K562 (cell line): ENCODE results near the gene HSF5. TPM values are rescaled to one million over a fixed set of nuclear protein-coding genes. Genes with fewer than 3 reads are reported as not detected.

Experiments used
- CHD1 ChIP-seq: fragments of 200-600 bp; sonication (generic); IDR thresholded peaks from one replicate; pipeline ENCODE4 v1.6.1; 2012; ENCODE audit warnings: mild to moderate bottlenecking, moderate library complexity, low read length, inconsistent platforms
- ERF ChIP-seq: fragments of 450-650 bp; formaldehyde crosslinking; IDR thresholded peaks from 2 replicates; pipeline ENCODE4 v1.4.0; 2020; ENCODE audit warnings: mild to moderate bottlenecking, mixed read lengths
- GATAD2B ChIP-seq: fragments of 450-650 bp; IDR thresholded peaks from 2 replicates; pipeline ENCODE4 v1.6.1; 2017; ENCODE audit warnings: mild to moderate bottlenecking, borderline replicate concordance
- KDM5B ChIP-seq: fragments of 200-600 bp; sonication (generic); IDR thresholded peaks from 2 replicates; pipeline ENCODE4 v1.6.1; 2012; ENCODE audit warnings: low read depth, mild to moderate bottlenecking, moderate library complexity, low read length, control low read depth, inconsistent platforms; ENCODE audit not compliant: insufficient replicate concordance
- MTF1 ChIP-seq: fragments of 250-450 bp; sonication (Bioruptor Pico); IDR thresholded peaks from 2 replicates; pipeline ENCODE4 v1.9.0; 2021; ENCODE audit warnings: moderate library complexity, mild to moderate bottlenecking, inconsistent platforms, borderline replicate concordance
- NFATC3 ChIP-seq: fragments of 450-650 bp; IDR thresholded peaks from 2 replicates; pipeline ENCODE4 v1.6.1; 2017; ENCODE audit warnings: mild to moderate bottlenecking
- OTX1 ChIP-seq: fragments of 450-650 bp; formaldehyde crosslinking; IDR thresholded peaks from 2 replicates; pipeline ENCODE4 v1.4.0; 2022; ENCODE audit warnings: mild to moderate bottlenecking
- RFX5 ChIP-seq: IDR thresholded peaks from 2 replicates; pipeline ENCODE4 v1.6.1; 2011; ENCODE audit warnings: low read depth, mild to moderate bottlenecking, improper control_type of control experiment, low read length
- SPI1 ChIP-seq: IDR thresholded peaks from 2 replicates; pipeline ENCODE4 v1.6.1; 2011; ENCODE audit warnings: low read depth, low read length, control low read depth, borderline replicate concordance
- STAT5B ChIP-seq: fragments of 250-450 bp; sonication (Bioruptor Pico); IDR thresholded peaks from 2 replicates; pipeline ENCODE4 v1.8.0; 2021; ENCODE audit warnings: mild to moderate bottlenecking, inconsistent platforms
- ZBTB40 ChIP-seq, 2 experiments: fragments of 450-650 bp in 1 of 2; sonication (generic) in 1 of 2; formaldehyde crosslinking in 1 of 2; IDR thresholded peaks; 2 replicates each; pipeline versions ENCODE4 v1.7.1 to v1.9.0; 2016 to 2022; ENCODE audit warnings: inconsistent platforms in 1 of 2, mild to moderate bottlenecking in 1 of 2, missing genetic modification reagents in 1 of 2
- ZNF124 ChIP-seq: sonication (generic); formaldehyde crosslinking; IDR thresholded peaks from 2 replicates; pipeline ENCODE4 v1.8.1; 2022; ENCODE audit warnings: missing genetic modification reagents
- ZNF239 ChIP-seq: fragments of 250-450 bp; sonication (Bioruptor Pico); IDR thresholded peaks from 2 replicates; pipeline ENCODE4 v1.4.0; 2020; ENCODE audit warnings: mild to moderate bottlenecking
- ZNF511 ChIP-seq: sonication (generic); formaldehyde crosslinking; IDR thresholded peaks from 2 replicates; pipeline ENCODE4 v1.8.0; 2022; ENCODE audit warnings: mild to moderate bottlenecking, missing genetic modification reagents
- ZNF717 ChIP-seq: fragments of 250-450 bp; sonication (Bioruptor Pico); IDR thresholded peaks from 2 replicates; pipeline ENCODE4 v1.5.0; 2021
- ZNF780A ChIP-seq: fragments of 250-450 bp; sonication (Bioruptor Pico); IDR thresholded peaks from 2 replicates; pipeline ENCODE4 v1.5.0; 2021; ENCODE audit warnings: mild to moderate bottlenecking
- polyA plus RNA-seq, 8 experiments: library from polyadenylated mRNA; depleted of rRNA in 4 of 8; stranded (reverse) in 5 of 8; unstranded in 3 of 8; fragments of >200 nt; fragmentation: Nextera tagmentation in 2 of 8; fragmentation: Illumina TruSeq in 1 of 8; extraction: Ambion mirVana in 2 of 8; extraction: Trizol in 1 of 8; gene quantifications; 2 replicates each; pipeline versions ENCODE4 v1.2.1 to v1.2.3, GENCODE V29; 2011 to 2014; ENCODE audit warnings: inconsistent platforms in 1 of 8, missing spikeins in 1 of 8
- total RNA-seq, 7 experiments: library from RNA; depleted of rRNA in 6 of 7; stranded (reverse); fragments of >200 nt in 6 of 7; fragmentation: Illumina TruSeq in 2 of 7; extraction: Trizol in 2 of 7; gene quantifications; 2 replicates each; pipeline versions ENCODE4 v1.2.1 to v1.2.3, GENCODE V29; 2011 to 2021; ENCODE audit warnings: low replicate concordance in 1 of 7

HSF5 gene
- total and polyA plus RNA-seq, 9 of the 15 experiments (the other 6 are each of a cell fraction or from before 2014, with no cell fraction given): 0.04 TPM; not detected in 8

GRCh38 chr17:58492238-58493121 is 4.3 kb upstream of the HSF5 start (continued):
- TF ChIP-seq ZNF780A (CRISPR knock-in tag): no peak
- peak; percentile 96 for TF ChIP-seq GATAD2B
- no peak for TF ChIP-seq ZNF717 (CRISPR knock-in tag)
- no peak for TF ChIP-seq MTF1 (CRISPR knock-in tag)
- TF ChIP-seq CHD1: no peak
- TF ChIP-seq ERF (CRISPR knock-in tag): no peak; the same call in 1 of the 2 replicates
- no peak for TF ChIP-seq SPI1
- no peak for TF ChIP-seq ZNF124 (CRISPR knock-in tag)
- TF ChIP-seq RFX5: no peak
- TF ChIP-seq ZNF239 (CRISPR knock-in tag): no peak; the same call in 1 of the 2 replicates
- TF ChIP-seq OTX1 (CRISPR knock-in tag): no peak
- no peak for TF ChIP-seq STAT5B (CRISPR knock-in tag)
- peak; percentile 83 for TF ChIP-seq NFATC3
- TF ChIP-seq ZNF511 (CRISPR knock-in tag): no peak
- no peak for TF ChIP-seq KDM5B
- TF ChIP-seq ZBTB40 (IDR thresholded peaks at IDR 0.05): no peak
- TF ChIP-seq ZBTB40 (CRISPR knock-in tag; IDR thresholded peaks at IDR 0.05): no peak
